Measurements from ENCODE around the gene CSTA.

CSTA gene

DNA sequence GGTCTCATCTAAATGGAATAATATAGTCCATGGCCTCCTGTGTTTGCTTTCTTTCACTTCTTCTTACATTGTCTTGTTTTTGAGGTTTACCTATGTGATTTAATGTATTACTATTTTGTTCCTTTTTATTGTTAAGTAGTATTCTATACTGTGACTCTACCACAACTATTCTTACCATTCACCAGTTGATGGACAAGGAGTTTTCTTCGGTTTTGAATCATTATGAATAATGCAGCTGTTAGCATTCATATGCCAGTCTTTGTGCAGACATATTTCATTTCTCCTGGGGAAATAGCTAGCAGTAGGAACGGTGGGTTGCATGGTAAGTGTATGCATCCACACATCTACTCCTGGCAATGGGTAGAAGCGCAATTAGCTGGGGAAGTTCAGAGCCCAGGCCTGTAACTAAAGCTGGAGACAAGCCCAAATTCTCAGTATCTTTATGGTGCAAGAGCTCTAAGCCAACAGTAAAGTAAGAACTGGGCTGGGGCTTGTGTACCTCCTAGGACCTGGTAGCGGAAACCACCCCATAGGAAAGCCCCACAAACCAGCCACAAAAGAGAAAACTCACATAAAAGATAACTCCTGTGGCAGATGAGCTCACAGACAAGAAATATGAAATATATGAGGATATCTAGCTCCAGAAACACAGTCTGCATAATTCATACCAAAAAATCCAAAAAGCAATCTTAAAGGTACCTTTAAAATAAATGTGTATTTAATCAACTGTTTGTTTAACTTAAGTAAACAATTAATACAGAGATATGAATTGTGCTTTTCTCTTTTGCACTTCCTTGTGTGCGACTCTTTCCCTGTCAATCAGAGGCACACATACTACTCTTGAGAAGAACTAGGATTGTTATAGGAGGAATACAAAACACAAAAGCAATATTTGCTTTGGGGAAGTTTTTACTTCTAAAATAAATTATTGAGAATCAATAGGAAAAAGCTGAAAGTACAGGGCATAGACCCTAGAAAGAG lies 2.7 kb upstream of the CSTA start:
- no peak for DNase-seq (ENCODE audit: low read depth)

DNA sequence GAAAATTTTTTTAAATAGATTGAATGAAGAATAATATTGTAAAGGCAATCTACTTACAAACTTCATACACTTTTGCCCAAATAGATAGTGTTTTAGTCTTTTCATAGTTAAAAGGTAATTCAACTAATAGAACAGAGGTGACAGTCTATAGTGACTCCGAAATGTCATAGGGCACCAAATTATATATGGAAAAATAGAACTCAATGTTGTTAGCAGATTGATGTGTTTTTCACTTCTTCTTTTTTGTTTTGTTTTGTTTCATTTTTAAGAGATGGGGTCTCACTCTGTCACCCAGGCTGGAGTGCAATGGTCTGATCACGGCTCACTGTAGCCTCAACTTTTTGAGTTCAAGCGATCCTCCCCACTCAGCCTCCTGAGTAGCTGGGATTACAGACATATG lies 721 bp downstream of the CSTA start:
- no peak for DNase-seq (ENCODE audit: low read depth)

DNA sequence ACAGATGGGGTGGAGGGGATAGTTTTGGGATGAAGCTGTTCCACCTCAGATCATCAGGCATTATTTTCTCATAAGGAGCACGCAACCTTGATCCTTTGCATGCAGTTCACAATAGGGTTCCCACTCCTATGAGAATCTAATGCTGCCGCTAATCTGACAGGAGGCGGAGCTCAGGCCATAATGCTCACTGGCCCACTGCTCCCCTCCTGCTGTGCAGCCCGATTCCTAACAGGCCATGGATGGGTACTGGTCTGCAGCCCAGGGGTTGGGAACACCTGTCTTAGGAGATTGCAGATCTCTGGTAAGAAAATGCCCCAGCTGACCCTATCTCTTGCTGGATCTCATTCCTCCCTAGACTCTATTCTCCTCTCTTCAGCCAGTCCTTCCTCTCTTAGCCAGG lies 6.8 kb downstream of the CSTA start:
- DNase-seq (ENCODE audit: low read depth): no peak

DNA sequence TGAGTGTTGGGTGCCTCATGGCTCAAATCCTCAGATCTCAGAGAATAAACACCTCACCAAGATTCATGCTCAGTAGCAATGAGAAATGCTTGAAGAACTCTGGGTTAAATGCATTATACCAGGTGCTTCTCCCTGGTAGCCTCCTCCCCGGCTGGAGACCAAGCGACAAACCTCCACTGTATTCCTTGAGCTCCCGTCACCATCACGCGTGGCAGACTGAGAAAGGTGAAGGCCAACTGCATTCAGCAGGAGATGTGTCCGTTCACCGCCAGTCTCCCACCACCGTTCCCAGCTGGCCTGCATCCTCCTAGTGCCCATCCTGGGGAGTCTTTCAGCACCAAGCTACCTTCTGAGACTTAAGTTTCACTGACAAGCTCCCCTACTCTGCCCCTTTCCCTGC lies 7.5 kb downstream of the CSTA start:
- DNase-seq (ENCODE audit: low read depth): no peak

DNA sequence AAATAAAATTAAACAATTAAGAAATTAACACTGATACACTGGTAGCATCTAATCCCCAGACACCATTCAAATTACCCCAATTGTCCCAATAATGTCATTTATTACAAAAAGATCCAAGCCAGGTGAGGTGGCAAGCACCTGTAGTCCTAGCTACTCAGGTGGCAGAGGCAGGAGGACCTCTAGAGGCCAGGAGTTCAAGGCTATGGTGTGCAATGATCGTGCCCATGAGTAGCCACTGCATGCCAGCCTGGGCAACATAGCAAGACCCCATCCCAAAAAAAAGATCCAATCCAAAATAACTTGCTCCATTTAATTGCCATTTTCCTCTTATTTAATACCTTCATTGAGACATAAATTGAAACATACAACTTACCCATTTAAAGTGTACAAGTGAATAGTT lies 17.8 kb downstream of the CSTA start:
- no peak for DNase-seq (ENCODE audit: low read depth)

DNA sequence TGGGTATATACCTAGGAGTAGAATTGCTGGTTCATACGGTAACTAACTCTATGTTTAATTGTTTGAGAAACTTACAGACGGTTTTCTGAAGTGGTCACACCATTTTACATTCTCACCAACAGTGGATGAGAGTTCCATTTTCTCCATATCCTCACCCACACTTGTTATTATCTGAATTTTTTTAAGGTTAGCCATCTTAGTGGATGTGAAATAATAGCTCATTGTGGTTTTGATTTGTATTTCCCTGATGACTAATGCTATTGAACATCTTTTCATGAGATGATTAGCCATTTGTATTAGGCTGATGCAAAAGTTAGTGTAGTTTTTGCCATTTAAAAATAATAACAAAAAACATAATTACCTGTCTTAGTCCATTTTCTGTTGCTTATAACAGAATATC lies 18.6 kb downstream of the CSTA start:
- DNase-seq (ENCODE audit: low read depth): no peak

DNA sequence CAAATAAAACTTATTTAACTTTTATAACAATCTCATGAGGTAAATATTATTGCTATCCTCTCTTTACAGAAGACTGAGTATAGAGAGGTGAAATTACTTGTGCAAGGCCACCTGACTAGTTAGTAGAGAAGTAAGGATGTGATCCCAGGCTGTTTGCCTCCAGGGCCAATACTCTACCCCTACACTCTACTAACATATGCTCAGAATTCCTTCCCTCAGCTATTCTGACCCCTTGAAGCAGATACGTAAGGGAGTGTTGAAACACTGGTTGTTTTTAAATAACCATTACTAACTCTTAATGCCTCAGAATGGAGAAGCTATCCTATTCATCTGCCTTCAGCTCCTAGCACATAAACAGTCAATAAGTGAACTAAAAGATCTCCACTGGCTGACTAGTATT lies 24.1 kb downstream of the CSTA start:
- no peak for DNase-seq (ENCODE audit: low read depth)

DNA sequence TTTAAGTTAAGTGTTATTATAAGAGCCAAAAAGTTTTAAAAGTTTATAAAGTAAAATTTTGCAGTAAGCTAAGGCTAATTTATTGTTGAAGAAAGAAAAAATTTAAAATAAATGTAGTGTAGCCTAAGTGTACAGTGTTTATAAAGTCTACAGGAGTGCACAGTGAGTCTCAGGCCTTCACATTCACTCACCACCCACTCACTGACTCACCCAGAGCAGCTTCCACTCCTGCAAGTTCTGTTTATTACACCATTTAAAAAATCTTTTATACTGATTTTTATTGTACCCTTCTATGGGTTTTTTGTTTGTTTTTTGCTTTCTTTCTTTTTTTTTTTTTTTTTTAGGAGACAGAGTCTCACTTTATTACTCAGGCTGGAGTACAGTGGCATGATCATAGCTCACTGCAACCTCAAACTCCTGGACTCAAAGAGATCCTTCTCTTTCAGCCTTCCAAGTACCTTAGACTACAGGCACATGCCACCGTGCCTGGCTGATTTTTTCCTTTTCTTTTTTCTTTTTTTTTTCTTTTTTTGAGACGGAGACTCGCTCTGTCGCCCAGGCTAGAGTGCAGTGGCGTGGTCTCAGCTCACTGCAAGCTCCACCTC lies 25.9 kb downstream of the CSTA start:
- DNase-seq (ENCODE audit: low read depth): peak; percentile 65

DNA sequence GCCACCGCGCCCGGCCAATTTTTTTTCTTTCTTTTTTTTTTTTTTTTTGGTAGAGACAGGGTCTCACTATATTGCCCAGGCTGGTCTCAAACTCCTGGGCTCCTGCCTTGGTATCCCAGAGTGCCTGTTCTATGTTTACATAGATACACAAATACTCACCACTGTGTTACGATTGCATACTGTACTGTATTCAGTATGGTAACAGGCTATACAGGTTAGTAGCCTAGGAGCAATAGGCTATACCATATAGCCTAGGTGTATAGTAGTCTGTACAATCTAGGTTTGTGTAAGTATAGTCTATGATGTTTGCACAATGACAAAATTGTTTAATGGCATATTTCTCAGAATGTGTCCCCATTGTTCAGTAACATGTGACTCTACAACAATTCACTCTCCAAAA lies 26.6 kb downstream of the CSTA start:
- DNase-seq (ENCODE audit: low read depth): no peak

DNA sequence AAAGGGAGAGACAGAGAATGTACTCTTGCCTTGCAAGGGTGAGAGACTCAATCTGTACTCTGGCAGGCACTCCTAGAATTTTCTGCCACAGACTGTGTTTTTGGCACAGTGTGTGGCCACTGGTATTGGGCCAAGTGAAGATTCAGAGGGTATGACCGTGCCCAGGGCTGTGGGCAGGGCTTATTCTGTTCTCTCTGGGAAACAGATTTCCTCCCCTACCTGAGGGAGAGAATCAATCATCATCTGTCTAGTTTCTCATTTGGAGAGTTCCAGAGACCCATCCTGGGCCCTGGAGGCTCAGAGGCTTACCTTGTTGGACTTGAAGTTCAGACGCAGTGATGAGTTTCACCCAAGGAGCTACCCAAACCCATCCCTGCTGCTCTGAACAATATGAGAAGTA lies 28.2 kb downstream of the CSTA start:
- no peak for DNase-seq (ENCODE audit: low read depth)

DNA sequence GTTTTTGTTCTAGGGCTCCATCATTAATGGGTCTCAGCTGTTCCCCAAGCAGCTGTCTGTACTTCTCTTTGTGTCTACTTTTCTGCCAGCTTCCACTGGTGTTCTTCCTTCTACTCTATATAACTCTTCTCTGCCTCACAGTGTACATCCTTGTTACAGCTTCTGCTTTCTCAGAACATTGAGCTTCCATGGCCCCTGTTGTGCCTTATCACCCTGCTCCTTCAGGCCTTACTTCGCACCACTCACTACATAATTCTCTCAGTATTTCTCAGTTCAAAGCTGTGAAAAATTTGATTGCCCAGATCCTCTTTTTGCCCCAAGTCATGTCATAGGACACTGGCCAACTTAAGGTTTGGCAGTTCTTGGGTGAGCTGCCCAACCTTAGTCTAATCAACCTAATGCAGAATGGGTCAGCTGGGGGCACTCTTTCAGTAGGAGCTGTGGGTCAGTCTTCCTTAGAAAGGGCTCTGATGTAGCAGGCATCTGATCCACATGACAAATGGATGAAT lies 28.9 kb downstream of the CSTA start:
- no peak for DNase-seq (ENCODE audit: low read depth)

DNA sequence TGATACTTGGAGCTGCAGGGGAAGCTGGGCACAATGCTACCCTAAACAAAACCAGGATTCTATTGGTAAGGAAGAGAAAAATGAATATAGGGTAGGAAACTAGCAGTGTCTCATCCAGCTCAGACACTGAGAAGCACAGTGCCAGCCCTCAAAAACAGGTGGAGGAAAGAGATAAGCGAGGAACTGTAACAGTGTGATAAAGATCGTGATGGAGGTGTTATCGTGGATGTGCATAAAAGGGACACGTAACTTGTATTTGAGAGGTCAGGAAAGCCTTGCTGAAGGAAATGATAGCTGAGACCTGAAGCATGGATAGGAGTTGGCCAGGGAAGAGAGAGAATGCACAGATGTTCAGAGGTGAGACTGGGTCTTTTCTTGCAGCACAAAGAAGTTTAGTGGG lies 30.6 kb downstream of the CSTA start:
- no peak for DNase-seq (ENCODE audit: low read depth)

DNA sequence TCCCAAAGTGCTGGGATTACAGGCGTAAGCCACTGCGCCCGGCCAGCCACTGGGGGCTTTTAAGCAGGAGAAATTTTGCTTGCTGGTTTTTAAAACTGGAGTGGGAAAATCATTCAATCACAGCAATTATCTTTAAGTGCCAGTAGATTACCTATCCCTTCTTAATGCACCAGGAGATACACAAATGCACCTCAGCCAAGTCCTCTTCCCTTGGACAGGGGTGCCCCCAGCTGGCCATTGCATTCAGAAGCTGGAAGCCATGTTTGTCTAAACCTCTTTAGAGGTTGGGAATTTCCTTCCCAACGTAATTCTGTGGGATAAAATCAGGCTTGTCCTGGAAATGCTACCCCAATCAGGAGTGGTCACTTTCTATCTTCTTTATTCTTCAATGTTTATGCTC lies 31.4 kb downstream of the CSTA start:
- peak; percentile 58 for DNase-seq (ENCODE audit: low read depth)

DNA sequence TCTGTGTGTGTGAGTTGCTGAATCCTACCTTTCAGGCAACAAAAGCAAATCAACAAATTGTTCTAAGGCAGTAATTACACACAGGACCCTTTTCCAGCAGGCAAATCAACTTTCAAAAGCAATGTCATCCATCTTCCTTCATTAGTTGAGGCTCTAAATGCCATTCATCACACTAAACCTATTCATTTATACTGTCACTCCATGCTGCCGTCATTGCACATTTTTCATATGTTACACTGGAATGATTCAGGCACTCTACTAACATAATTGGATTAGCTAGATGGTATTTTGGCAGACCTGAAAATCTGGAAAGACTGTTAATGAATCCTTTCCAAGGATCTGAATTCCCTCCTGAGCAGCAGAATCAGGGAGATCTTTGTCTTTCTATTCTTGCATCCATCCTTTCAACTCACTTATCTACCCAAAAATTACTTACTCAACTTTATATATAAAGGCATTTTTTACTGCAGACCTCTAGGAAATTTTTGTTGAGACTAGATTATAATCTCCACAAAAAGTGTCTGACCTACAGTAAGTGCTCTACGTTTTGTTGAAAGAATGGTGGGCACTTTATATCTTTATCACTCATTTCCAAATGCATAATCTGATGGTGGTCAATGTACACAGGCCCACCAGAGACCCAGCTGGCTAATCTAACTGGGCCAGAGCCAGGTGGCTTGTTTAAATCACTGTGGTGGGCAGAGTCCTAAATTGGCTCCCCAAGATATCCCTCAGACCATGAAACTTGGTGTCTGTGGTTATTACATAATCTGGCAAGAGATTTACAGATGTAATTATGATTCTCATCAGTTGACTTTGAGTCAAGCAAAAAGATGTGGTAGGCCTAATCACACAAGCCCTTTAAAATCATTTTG lies 33.0 kb downstream of the CSTA start:
- no peak for DNase-seq (ENCODE audit: low read depth)

DNA sequence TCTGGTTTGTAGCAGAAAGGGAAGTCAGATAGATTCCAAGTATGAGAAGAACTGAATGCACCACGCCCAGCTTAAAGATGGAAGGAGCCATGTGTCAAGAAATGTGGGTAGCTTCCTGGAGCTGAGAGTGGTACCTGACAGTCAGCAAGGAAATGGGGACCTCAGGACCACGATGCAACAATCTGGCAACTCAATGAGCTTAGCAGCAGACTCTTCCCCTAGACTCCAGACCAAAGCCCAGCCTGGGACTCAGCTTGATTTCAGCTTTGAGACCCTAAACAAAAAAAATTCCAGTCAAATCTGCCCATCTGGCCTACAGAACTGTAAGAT lies 33.6 kb downstream of the CSTA start:
- DNase-seq (ENCODE audit: low read depth): no peak

DNA sequence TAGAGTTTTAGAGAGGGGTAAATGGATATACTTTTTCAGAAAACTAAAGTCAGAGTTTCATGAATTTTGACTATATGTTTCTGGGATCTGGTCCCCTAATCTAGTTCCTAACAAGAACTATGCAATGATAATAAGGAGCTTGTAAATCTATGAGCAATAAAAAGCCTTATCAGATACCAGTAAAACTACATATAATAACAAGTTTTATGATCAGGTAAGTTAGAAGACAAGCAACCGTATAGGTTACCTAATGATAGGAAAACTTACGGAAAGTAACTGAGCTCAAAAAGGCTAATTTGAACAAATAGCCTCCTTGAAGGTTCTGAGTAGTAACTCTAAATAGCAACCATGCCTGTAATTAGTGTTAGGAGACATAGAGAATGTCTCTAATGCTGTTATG lies 37.0 kb downstream of the CSTA start:
- no peak for DNase-seq (ENCODE audit: low read depth)

DNA sequence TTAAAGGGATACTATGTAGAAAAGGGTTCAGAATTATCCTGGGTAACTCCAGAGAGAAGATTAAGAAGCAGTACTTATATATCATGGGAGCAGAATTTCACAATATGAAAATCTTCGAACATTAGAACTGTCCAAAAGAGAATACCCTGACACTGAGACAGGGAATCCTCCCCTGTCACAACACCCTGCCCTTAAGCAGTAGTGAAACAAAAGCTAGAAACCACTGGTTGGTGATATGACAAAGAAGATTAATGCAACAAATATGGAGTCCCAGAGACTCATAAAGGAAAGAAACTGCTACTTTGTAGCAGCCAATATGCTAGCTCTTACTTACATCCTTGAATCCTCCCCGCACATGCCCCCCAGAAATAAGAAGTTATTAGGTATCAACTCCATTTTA lies 39.4 kb downstream of the CSTA start:
- DNase-seq (ENCODE audit: low read depth): no peak

DNA sequence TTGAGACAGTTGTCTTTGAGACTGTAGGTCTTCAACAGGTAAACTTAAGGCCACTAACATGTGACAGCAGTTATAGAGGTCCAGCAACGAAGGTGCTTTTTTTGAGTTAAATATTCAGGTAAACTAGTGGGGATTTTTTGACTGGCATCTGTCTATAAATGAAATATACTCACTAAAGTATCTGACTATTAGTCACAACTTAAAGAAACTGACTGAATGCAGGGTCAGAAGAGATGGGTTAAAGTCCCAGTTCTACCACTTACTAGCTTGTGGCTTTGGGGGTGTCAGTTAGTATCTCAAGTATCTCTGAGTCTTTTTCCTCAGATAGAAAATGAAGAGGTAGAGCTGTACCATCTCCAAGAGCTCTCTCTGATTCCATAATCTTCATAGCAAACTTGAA lies 40.0 kb downstream of the CSTA start:
- DNase-seq (ENCODE audit: low read depth): no peak

DNA sequence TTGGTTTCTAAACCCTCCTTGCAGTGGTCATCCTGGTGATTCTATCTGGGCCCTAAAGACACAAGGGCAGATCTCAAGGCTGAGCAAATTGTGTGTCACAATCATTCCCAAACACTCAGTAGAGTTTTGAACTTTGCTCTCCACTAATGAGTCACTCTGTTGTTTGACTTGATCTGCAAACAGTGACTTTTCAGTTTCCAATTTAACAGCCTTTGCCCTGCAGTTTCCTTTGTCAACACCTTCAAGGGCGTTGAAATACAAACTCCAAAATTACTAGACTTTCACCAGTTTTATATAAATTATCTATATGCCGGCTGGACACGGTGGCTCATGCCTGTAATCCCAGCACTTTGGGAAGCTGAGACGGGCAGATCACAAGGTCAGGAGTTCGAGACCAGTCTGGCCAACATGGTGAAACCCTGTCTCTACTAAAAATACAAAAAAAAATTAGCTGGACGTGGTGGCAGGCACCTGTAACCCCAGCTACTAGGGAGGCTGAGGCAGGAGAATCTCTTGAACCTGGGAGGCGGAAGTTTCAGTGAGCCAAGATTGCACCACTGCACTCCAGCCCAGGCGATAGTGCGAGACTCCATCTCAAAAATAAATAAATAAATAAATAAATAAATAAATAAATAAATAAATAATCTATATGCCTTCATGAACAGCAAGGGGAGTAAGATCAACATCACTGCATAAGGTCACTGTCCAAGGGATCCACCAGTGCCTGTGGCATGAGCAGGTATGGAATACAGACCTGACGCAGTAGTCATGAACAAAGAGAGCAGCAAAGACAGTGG lies 40.7 kb downstream of the CSTA start:
- peak; percentile 78 for DNase-seq (ENCODE audit: low read depth)

DNA sequence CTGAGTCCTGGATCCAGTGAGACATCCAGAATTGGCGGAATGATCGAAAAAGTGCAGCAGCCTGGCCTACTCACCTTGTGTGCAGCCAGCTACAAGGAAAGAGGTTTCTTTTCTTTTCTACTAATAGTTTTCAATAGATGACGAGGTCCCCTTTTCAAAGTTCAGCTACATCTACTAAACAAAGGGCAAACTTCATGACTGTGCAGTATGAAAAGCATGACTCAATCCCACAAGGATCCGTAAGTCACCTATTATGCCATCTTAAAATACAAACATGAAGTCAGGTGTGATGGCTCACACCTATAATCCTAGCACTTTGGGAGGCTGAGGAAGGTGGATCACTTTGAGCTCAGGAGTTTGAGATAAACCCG lies 41.3 kb downstream of the CSTA start:
- DNase-seq (ENCODE audit: low read depth): no peak

DNA sequence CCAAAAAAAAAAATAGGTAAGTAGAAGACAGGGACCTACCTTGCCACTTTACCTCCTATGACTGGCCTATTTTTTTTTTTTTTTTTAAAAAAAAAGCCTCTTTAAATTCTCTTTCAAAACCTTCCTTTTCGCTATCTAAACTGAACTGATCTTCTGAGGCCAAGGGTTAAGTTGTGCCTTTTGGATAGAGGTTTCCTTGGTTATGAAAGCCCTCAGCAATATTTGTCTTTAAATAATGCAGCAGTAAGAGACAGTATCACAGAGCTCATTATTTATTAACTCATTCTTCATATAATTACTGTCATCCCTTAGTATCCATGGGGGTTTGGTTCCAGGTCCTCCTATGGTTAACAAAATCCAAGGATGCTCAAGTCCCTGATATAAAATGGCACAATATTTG lies 49.0 kb downstream of the CSTA start:
- no peak for DNase-seq (ENCODE audit: low read depth)

DNA sequence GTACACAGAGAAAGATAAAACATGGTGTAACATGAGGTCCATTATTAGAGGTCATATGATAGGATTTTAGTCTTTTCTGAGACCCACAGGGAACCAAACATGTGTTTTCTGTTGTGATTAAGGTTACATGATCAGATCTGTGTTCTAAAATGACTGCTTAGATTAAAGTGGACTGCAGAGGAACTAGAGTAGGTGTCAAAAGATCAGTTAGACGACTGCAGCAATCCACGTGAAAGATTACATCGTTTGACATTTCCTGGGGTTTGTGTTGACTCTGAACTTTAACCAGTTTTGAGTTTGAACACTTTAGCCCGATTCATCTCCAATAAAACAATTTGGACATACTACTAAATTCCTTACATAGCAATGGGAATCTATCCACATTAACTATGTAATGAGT lies 52.9 kb downstream of the CSTA start:
- DNase-seq (ENCODE audit: low read depth): no peak
